ENCODE measurements around the gene TRNP1.
A peak's percentile ranks its signal among the peaks of the same experiment; 100 is the strongest.

Gene TRNP1

GRCh38 chr1:27000817-27001460, 7.4 kb downstream of the TRNP1 start:
- FAIRE-seq = no peak
- DNase-seq (ENCODE audit: insufficient read length, low spot score) = no peak

GRCh38 chr1:27001570-27002360, 8.3 kb downstream of the TRNP1 start:
- DNase-seq (ENCODE audit: insufficient read length, low spot score) (no peak), FAIRE-seq (no peak)

DNA sequence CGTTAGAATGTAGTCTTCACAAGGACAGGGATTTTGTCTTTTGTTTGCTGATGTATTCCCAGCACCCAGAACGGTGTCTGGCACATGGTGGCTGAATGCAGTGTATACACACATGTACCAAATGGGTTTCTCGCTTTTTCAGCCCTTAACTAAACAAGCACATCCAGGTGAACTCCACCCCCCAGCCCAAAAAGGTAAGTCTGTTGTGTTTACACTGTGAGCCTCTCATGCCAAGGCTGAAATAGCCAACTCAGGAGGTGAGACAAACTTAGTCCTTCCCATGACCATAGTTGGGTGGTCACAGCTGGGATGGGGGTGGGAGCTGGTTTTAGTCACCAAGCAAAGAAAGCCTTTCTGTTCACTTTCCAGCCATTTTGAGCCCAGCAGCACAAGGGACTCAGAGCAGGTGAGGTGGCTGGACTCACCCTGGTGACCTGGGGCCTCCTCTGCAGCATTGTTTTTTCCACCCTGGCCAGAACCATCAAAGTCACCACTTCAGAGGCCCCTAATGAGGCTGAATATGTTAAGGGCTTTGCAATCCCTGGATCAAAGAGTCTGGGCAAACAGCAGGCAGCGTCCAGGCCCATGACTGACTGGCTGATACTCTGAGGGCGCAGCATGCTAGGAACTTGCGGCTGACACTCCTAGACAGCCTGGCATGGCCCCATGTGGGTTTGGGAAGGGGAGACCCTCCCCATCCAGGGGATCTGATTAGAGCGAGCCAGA, 10.4 kb downstream of the TRNP1 start:
- FAIRE-seq (no peak), DNase-seq (ENCODE audit: insufficient read length, low spot score) (no peak)

DNA sequence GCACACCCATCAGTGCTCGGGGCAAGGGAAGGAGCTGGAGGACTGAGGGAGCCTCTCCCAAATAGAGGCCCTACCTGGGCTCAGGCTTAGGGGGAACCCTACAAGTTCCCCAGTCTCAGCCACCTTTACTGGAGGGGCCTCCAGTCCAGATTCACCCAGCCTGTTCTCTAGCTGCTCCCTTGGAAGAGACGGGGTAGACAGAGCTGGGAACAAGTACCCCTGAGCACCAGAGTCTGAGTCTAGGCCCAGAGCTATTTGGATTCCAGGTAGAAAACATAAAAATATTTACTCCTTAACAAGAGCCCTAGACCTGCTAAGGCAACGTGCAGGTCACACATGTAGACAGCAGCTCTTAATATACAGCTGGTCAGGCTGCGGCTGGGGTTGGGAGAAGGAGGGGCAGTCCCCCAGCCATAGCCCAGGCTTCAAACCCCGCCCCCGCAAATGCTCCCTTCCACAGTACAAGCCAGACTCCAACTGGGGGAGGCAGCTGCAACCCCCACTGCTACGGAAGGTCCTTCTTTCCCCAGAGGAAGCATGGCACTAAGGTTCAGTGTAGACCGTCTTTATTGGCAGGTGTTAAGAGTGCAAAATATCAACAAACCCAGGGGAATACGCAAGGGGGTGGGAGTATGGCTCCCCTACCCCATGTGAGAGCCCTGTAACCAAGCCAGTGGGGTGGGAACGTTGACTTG, 11.1 kb downstream of the TRNP1 start:
- FAIRE-seq (no peak), DNase-seq (ENCODE audit: insufficient read length, low spot score) (no peak)

- DNase-seq (ENCODE audit: insufficient read length, low spot score) = no peak
Observed at GRCh38 chr1:27005166-27005530, 11.7 kb downstream of the TRNP1 start.

DNA sequence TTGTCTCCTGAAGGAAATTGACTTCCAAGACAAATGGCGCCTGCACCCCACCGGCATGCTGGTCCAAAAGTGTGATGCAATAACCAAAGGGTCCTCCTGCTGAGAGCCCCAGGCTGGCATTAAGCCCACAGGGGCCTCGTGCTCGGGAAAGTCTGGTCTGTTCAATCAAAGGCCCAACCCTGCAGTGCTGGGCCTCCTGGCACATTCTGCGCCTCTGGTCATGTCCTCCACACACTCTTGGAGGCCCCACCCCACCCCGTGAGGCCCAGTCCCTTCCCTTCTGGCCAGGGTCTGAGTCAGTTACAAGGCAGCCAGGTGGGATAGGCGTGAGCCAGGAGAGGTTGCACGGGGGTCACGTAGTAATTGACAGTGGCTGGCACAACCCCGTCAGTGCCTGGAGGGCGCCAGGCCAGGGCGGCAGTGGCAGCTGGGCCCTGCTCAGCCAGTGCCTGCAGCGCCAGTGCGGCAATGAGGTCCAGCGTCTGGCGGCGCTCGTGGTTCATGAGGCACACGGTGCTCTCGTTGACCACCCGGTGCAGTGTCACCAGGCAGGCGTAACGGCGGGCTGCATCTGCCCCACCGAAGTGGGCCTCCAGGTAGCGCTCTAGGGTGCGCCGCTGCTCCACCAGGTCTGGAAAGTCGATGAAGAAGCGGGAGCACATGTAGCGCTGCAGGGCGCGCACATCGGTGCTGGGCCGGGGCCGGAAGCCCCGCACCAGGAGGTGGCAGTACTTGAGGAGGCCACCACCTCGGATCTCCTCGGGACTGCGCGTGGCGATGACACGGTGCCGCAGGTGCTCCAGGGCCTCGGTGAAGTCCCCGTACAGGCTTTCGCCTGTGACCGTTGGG, 12.4 kb downstream of the TRNP1 start:
- no peak for DNase-seq (ENCODE audit: insufficient read length, low spot score)
- no peak for FAIRE-seq

More at GRCh38 chr1:27005166-27005530, 11.7 kb downstream of the TRNP1 start:
- FAIRE-seq = no peak

GRCh38 chr1:27006683-27007082, 13.2 kb downstream of the TRNP1 start:
- no peak for DNase-seq (ENCODE audit: insufficient read length, low spot score)
- no peak for FAIRE-seq

GRCh38 chr1:27007909-27008582, 14.6 kb downstream of the TRNP1 start:
- DNase-seq (ENCODE audit: insufficient read length, low spot score) (no peak), FAIRE-seq (no peak)

GRCh38 chr1:27009601-27010197, 16.2 kb downstream of the TRNP1 start:
- DNase-seq (ENCODE audit: insufficient read length, low spot score) (no peak), FAIRE-seq (no peak)

DNA sequence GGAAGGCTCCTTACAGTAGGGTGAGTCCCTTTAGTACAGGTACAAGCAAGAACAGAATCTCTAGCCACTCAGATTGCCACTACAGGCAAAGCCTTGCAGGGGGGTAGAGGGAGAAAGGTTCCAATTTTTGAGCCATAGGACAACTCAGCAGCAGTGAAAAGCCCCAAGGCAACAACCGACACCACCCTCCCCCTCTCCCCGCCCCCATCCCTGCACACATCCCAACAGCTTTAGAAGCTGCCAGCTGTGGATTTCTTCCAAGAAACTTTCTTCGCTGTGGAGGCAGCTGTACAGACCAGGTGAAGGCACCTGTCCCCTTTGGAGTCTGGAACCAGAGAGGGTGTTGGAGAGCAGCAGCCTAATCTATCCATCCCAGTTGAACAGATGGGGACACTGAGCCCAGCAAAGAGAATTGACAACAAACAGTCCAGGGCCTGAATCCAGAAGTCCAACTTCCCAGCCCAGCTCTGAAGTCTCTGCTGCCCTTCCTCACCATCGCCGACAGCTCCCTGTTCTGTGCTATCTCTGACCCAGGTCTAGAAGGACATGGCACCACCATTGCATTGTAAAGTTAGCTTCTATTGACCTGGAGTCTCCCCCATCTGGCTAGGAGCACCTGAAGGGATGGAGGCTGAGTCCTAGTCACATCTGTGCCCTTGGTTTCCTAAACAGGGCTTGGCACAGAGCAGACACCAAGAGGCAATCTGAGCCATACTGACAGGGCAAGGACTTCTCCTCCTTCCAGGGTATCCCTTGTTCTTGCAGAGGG, 16.9 kb downstream of the TRNP1 start:
- no peak for FAIRE-seq
- DNase-seq (ENCODE audit: insufficient read length, low spot score) = no peak

GRCh38 chr1:27011058-27011764, 17.7 kb downstream of the TRNP1 start:
- FAIRE-seq (peak; percentile 68), DNase-seq (ENCODE audit: insufficient read length, low spot score) (peak; percentile 88)

DNA sequence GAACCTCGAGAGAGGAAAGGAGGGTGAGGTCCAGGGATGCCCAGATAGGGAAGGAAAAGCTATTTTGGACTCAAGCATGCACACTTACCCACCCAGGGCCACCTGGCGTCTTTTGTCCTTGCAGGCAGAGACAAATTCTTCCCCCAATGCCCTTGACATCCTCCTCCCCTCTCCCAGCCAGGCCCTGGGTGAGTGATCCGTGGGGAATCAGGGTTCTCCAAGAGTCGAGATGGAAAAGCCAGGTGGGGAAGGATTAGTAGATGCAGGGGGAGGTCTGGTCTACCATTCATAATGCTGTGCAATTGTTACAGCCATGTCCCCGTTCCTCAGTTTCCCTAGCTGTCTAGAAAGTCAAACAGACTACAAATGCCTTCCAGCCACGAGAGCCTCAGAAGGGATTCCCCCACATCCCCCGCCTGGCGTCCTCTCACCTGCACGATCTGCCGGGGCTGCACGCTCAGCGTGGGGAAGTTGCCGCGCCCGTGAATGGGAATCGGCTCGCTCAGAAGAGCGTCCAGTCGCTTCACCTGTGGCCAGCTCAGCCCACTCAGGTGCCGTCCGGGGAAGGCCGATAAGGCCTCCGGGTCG, 18.6 kb downstream of the TRNP1 start:
- no peak for DNase-seq (ENCODE audit: insufficient read length, low spot score)

GRCh38 chr1:27015260-27015659, 21.8 kb downstream of the TRNP1 start:
- FAIRE-seq (no peak), DNase-seq (ENCODE audit: insufficient read length, low spot score) (no peak)

More for the DNA sequence above, 18.6 kb downstream of the TRNP1 start:
- FAIRE-seq = no peak

GRCh38 chr1:27016376-27016775, 22.9 kb downstream of the TRNP1 start:
- DNase-seq (ENCODE audit: insufficient read length, low spot score) (no peak), FAIRE-seq (no peak)

- no peak for FAIRE-seq
Observed at GRCh38 chr1:27017207-27017606, 23.7 kb downstream of the TRNP1 start.

DNA sequence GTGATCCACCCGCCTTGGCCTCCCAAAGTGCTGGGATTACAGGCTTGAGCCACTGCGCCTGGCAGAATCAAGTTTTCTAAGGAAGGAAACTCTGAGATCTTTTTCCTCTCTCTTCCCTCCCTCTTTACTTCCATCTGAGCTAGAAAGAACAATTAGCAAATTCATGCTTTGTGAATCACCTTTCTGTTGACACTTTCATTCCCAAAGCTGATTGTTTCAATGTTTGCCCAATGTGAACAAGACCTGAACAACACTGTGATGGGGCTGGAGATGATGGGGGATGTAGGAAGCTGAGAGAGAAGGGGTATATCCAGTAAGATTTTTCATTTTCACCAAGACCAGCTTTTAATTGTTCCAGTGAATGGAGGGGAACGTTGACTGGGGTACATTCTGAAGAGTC, 24.8 kb downstream of the TRNP1 start:
- DNase-seq (ENCODE audit: insufficient read length, low spot score) = no peak
- no peak for FAIRE-seq

More at GRCh38 chr1:27017207-27017606, 23.7 kb downstream of the TRNP1 start:
- DNase-seq (ENCODE audit: insufficient read length, low spot score) = no peak

GRCh38 chr1:27021354-27022031, 28.0 kb downstream of the TRNP1 start:
- no peak for DNase-seq (ENCODE audit: insufficient read length, low spot score)
- FAIRE-seq = no peak

All from HTR-8/SVneo (cell line).